ENCODE measurements around the gene SBF1. TPM values are rescaled to one million over a fixed set of nuclear protein-coding genes. Genes with fewer than 3 reads are reported as not detected.

Gene SBF1
- total RNA-seq, 1 donor from 2014 or later: 55.8 TPM

- no peak overlapping the region for H3K4me3 ChIP-seq
- no peak for DNase-seq
- no peak overlapping the region for H3K27ac ChIP-seq (replicated peaks)
- H3K36me3 ChIP-seq: peaks cover 80% of the 10 kb centered on the region
- no peak for TF ChIP-seq CTCF (IDR thresholded peaks at IDR 0.05; ENCODE audit: borderline replicate concordance)
- no peaks in the 10 kb centered on the region for H3K27me3 ChIP-seq (ENCODE audit: low read depth)
- peaks cover 5% of the 10 kb centered on the region for H3K4me1 ChIP-seq
- no peaks in the 10 kb centered on the region for H3K9me3 ChIP-seq (replicated peaks)
- intact Hi-C loops (cut with micrococcal nuclease): no loop called here
Measured at GRCh38 chr22:50441428-50441993, 33.3 kb downstream of the SBF1 start.

DNA sequence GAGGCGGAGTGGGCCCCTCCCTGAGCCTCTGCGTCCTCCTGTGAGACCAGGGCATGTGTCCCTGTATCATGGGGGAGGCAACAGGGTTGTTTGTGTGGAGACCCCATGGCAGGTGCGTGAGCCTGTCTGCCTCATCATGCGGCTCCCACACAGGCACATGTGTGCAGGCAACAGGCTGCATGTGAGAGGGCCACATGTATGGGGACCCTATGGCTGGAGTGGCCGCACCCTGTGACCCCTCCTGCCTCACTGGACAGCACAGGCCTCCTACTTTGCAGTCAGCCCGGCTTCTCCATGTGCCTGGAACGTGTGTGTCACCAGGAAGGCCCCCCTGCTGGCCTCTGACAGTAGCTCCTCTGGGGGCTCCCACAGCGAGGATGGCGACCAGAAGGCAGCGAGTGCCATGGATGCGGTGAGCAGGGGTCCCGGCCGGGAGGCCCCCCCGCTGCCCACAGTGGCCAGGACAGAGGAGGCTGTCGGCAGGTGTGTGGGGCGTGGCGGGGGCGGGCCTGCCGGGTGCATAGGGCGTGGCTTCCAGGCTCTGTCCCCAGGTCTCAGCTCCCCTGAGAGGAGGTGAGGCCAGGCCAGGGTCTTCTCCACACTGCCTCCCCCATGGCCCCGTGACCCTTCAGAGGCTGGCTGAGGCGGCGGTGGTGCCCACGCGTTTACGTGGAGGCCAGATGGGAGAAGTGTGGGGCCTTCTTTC lies 34.1 kb downstream of the SBF1 start:
- H3K36me3 ChIP-seq: peaks cover 81% of the 10 kb centered on the region
- peaks cover 5% of the 10 kb centered on the region for H3K4me1 ChIP-seq
- no peak for DNase-seq
- intact Hi-C loops (cut with micrococcal nuclease): no loop called here
- no peaks in the 10 kb centered on the region for H3K9me3 ChIP-seq (replicated peaks)
- H3K27ac ChIP-seq (replicated peaks): no peak overlapping the region
- H3K27me3 ChIP-seq (ENCODE audit: low read depth): no peaks in the 10 kb centered on the region
- TF ChIP-seq CTCF (IDR thresholded peaks at IDR 0.05; ENCODE audit: borderline replicate concordance): no peak
- H3K4me3 ChIP-seq: no peak overlapping the region

- Histone ChIP-seq H3K36me3 (peaks cover 84% of the 10 kb centered on the region), H3K27me3 (ENCODE audit: low read depth) (no peaks in the 10 kb centered on the region), H3K4me3 (no peak overlapping the region), H3K9me3 (replicated peaks) (no peaks in the 10 kb centered on the region), H3K27ac (replicated peaks) (no peak overlapping the region), H3K4me1 (peaks cover 5% of the 10 kb centered on the region)
- DNase-seq: no peak
- intact Hi-C loops (cut with micrococcal nuclease): no loop called here
- TF ChIP-seq CTCF (IDR thresholded peaks at IDR 0.05; ENCODE audit: borderline replicate concordance): no peak
Measured at GRCh38 chr22:50439871-50440331, 34.9 kb downstream of the SBF1 start.

- intact Hi-C loops (cut with micrococcal nuclease): no loop called here
- Histone ChIP-seq H3K27ac (replicated peaks) (no peak overlapping the region), H3K9me3 (replicated peaks) (no peaks in the 10 kb centered on the region), H3K4me1 (peaks cover 1% of the 10 kb centered on the region), H3K36me3 (peaks cover 82% of the 10 kb centered on the region), H3K27me3 (ENCODE audit: low read depth) (no peaks in the 10 kb centered on the region), H3K4me3 (no peak overlapping the region)
- TF ChIP-seq CTCF (IDR thresholded peaks at IDR 0.05; ENCODE audit: borderline replicate concordance): no peak
- no peak for DNase-seq
Measured at GRCh38 chr22:50439314-50439870, 35.4 kb downstream of the SBF1 start.

GRCh38 chr22:50438305-50439275 lies 36.2 kb downstream of the SBF1 start:
- H3K27me3 ChIP-seq (ENCODE audit: low read depth): no peaks in the 10 kb centered on the region
- DNase-seq: no peak
- H3K27ac ChIP-seq (replicated peaks): no peak overlapping the region
- TF ChIP-seq CTCF (IDR thresholded peaks at IDR 0.05; ENCODE audit: borderline replicate concordance): no peak
- peaks cover 74% of the 10 kb centered on the region for H3K36me3 ChIP-seq
- intact Hi-C loops (cut with micrococcal nuclease): no loop called here
- H3K4me3 ChIP-seq: no peak overlapping the region
- H3K4me1 ChIP-seq: no peaks in the 10 kb centered on the region
- no peaks in the 10 kb centered on the region for H3K9me3 ChIP-seq (replicated peaks)
